ENCODE results near the gene DNPH1. TPM values are rescaled to one million over a fixed set of nuclear protein-coding genes. Genes with fewer than 3 reads are reported as not detected.

Gene DNPH1
- polyA plus RNA-seq, 2 donors: 62.3 to 115 TPM

- no peaks in the 10 kb centered on the region for H3K9me3 ChIP-seq (ENCODE audit: control insufficient read depth in 2 of 2, insufficient read depth in 1 of 2, low read depth in 1 of 2, low read length in 1 of 2)
- H3K27ac ChIP-seq (ENCODE audit: low read depth in 2 of 2, low read length in 1 of 2): no peak overlapping the region
- no peaks in the 10 kb centered on the region for H3K27me3 ChIP-seq (ENCODE audit: control insufficient read depth in 1 of 2, insufficient read depth in 2 of 2, low read length in 2 of 2)
- no peak overlapping the region for H3K4me3 ChIP-seq (ENCODE audit: low read depth in 1 of 2, low read length in 2 of 2)
- WGBS, 2 donors: 76 to 79% methylated on average over 17 of the region's 17 CpGs
- H3K36me3 ChIP-seq (ENCODE audit: control insufficient read depth in 2 of 2, insufficient read depth in 2 of 2, low read length in 1 of 2): no peaks in the 10 kb centered on the region
- H3K4me1 ChIP-seq (ENCODE audit: control insufficient read depth in 2 of 2, insufficient read depth in 2 of 2, low read length in 1 of 2): peaks cover 3 to 5% of the 10 kb centered on the region in 2 donors
Measured at GRCh38 chr6:43229803-43230620, 731 bp upstream of the DNPH1 start.

- 90 to 92% methylated on average over 11 of the region's 11 CpGs for WGBS, 2 donors
- H3K4me1 ChIP-seq (ENCODE audit: control insufficient read depth in 2 of 2, insufficient read depth in 2 of 2, low read length in 1 of 2): peaks cover 2 to 7% of the 10 kb centered on the region in 2 donors
Measured at GRCh38 chr6:43226192-43226851, 3.0 kb downstream of the DNPH1 start.

GRCh38 chr6:43223175-43223574 is 6.1 kb downstream of the DNPH1 start:
- Histone ChIP-seq H3K27me3 (ENCODE audit: control insufficient read depth in 1 of 2, insufficient read depth in 2 of 2, low read length in 2 of 2) (no peaks in the 10 kb centered on the region), H3K4me1 (ENCODE audit: control insufficient read depth in 2 of 2, insufficient read depth in 2 of 2, low read length in 1 of 2) (peaks cover 0 to 2% of the 10 kb centered on the region in 2 donors), H3K27ac (ENCODE audit: low read depth in 2 of 2, low read length in 1 of 2) (no peak overlapping the region), H3K4me3 (ENCODE audit: low read depth in 1 of 2, low read length in 2 of 2) (no peak overlapping the region), H3K9me3 (ENCODE audit: control insufficient read depth in 2 of 2, insufficient read depth in 1 of 2, low read depth in 1 of 2, low read length in 1 of 2) (no peaks in the 10 kb centered on the region), H3K36me3 (ENCODE audit: control insufficient read depth in 2 of 2, insufficient read depth in 2 of 2, low read length in 1 of 2) (peaks cover 7 to 34% of the 10 kb centered on the region in 2 donors)
- 85 to 90% methylated on average over 14 of the region's 14 CpGs for WGBS, 2 donors

More at GRCh38 chr6:43226192-43226851, 3.0 kb downstream of the DNPH1 start:
- no peak overlapping the region for H3K4me3 ChIP-seq (ENCODE audit: low read depth in 1 of 2, low read length in 2 of 2)
- H3K9me3 ChIP-seq (ENCODE audit: control insufficient read depth in 2 of 2, insufficient read depth in 1 of 2, low read depth in 1 of 2, low read length in 1 of 2): no peaks in the 10 kb centered on the region
- peaks cover 7 to 16% of the 10 kb centered on the region in 2 donors for H3K36me3 ChIP-seq (ENCODE audit: control insufficient read depth in 2 of 2, insufficient read depth in 2 of 2, low read length in 1 of 2)
- H3K27ac ChIP-seq (ENCODE audit: low read depth in 2 of 2, low read length in 1 of 2): no peak overlapping the region
- H3K27me3 ChIP-seq (ENCODE audit: control insufficient read depth in 1 of 2, insufficient read depth in 2 of 2, low read length in 2 of 2): no peaks in the 10 kb centered on the region

GRCh38 chr6:43222418-43223059 is 6.7 kb downstream of the DNPH1 start:
- H3K4me3 ChIP-seq (ENCODE audit: low read depth in 1 of 2, low read length in 2 of 2): no peak overlapping the region
- H3K4me1 ChIP-seq (ENCODE audit: control insufficient read depth in 2 of 2, insufficient read depth in 2 of 2, low read length in 1 of 2): peaks cover 0 to 2% of the 10 kb centered on the region in 2 donors
- 78 to 84% methylated on average over 15 of the region's 15 CpGs for WGBS, 2 donors
- no peaks in the 10 kb centered on the region for H3K9me3 ChIP-seq (ENCODE audit: control insufficient read depth in 2 of 2, insufficient read depth in 1 of 2, low read depth in 1 of 2, low read length in 1 of 2)
- H3K36me3 ChIP-seq (ENCODE audit: control insufficient read depth in 2 of 2, insufficient read depth in 2 of 2, low read length in 1 of 2): peaks cover 7 to 34% of the 10 kb centered on the region in 2 donors
- no peak overlapping the region for H3K27ac ChIP-seq (ENCODE audit: low read depth in 2 of 2, low read length in 1 of 2)
- H3K27me3 ChIP-seq (ENCODE audit: control insufficient read depth in 1 of 2, insufficient read depth in 2 of 2, low read length in 2 of 2): no peaks in the 10 kb centered on the region

GRCh38 chr6:43221046-43221972 is 8.0 kb downstream of the DNPH1 start:
- 68 to 77% methylated on average over 20 of the region's 20 CpGs for WGBS, 2 donors
- H3K36me3 ChIP-seq (ENCODE audit: control insufficient read depth in 2 of 2, insufficient read depth in 2 of 2, low read length in 1 of 2): peaks cover 7 to 39% of the 10 kb centered on the region in 2 donors

GRCh38 chr6:43220439-43220951 is 8.8 kb downstream of the DNPH1 start:
- H3K4me3 ChIP-seq (ENCODE audit: low read depth in 1 of 2, low read length in 2 of 2): no peak overlapping the region
- H3K9me3 ChIP-seq (ENCODE audit: control insufficient read depth in 2 of 2, insufficient read depth in 1 of 2, low read depth in 1 of 2, low read length in 1 of 2): no peaks in the 10 kb centered on the region
- peaks cover 7 to 47% of the 10 kb centered on the region in 2 donors for H3K36me3 ChIP-seq (ENCODE audit: control insufficient read depth in 2 of 2, insufficient read depth in 2 of 2, low read length in 1 of 2)
- H3K27me3 ChIP-seq (ENCODE audit: control insufficient read depth in 1 of 2, insufficient read depth in 2 of 2, low read length in 2 of 2): no peaks in the 10 kb centered on the region
- WGBS, 2 donors: 87 to 90% methylated on average over 16 of the region's 16 CpGs
- peaks cover 0 to 2% of the 10 kb centered on the region in 2 donors for H3K4me1 ChIP-seq (ENCODE audit: control insufficient read depth in 2 of 2, insufficient read depth in 2 of 2, low read length in 1 of 2)
- no peak overlapping the region for H3K27ac ChIP-seq (ENCODE audit: low read depth in 2 of 2, low read length in 1 of 2)

More at GRCh38 chr6:43221046-43221972, 8.0 kb downstream of the DNPH1 start:
- H3K4me1 ChIP-seq (ENCODE audit: control insufficient read depth in 2 of 2, insufficient read depth in 2 of 2, low read length in 1 of 2): peaks cover 0 to 2% of the 10 kb centered on the region in 2 donors
- no peaks in the 10 kb centered on the region for H3K9me3 ChIP-seq (ENCODE audit: control insufficient read depth in 2 of 2, insufficient read depth in 1 of 2, low read depth in 1 of 2, low read length in 1 of 2)
- H3K27ac ChIP-seq (ENCODE audit: low read depth in 2 of 2, low read length in 1 of 2): no peak overlapping the region
- H3K27me3 ChIP-seq (ENCODE audit: control insufficient read depth in 1 of 2, insufficient read depth in 2 of 2, low read length in 2 of 2): no peaks in the 10 kb centered on the region
- no peak overlapping the region for H3K4me3 ChIP-seq (ENCODE audit: low read depth in 1 of 2, low read length in 2 of 2)

GRCh38 chr6:43219814-43220213 is 9.5 kb downstream of the DNPH1 start:
- peaks cover 7 to 52% of the 10 kb centered on the region in 2 donors for H3K36me3 ChIP-seq (ENCODE audit: control insufficient read depth in 2 of 2, insufficient read depth in 2 of 2, low read length in 1 of 2)
- H3K4me1 ChIP-seq (ENCODE audit: control insufficient read depth in 2 of 2, insufficient read depth in 2 of 2, low read length in 1 of 2): peaks cover 0 to 2% of the 10 kb centered on the region in 2 donors
- WGBS, 2 donors: 88 to 93% methylated on average over 7 of the region's 7 CpGs
- H3K9me3 ChIP-seq (ENCODE audit: control insufficient read depth in 2 of 2, insufficient read depth in 1 of 2, low read depth in 1 of 2, low read length in 1 of 2): no peaks in the 10 kb centered on the region
- no peak overlapping the region for H3K27ac ChIP-seq (ENCODE audit: low read depth in 2 of 2, low read length in 1 of 2)
- H3K27me3 ChIP-seq (ENCODE audit: control insufficient read depth in 1 of 2, insufficient read depth in 2 of 2, low read length in 2 of 2): no peaks in the 10 kb centered on the region
- no peak overlapping the region for H3K4me3 ChIP-seq (ENCODE audit: low read depth in 1 of 2, low read length in 2 of 2)

- Histone ChIP-seq H3K4me1 (ENCODE audit: control insufficient read depth in 2 of 2, insufficient read depth in 2 of 2, low read length in 1 of 2) (peaks cover 0 to 2% of the 10 kb centered on the region in 2 donors), H3K9me3 (ENCODE audit: control insufficient read depth in 2 of 2, insufficient read depth in 1 of 2, low read depth in 1 of 2, low read length in 1 of 2) (no peaks in the 10 kb centered on the region), H3K4me3 (ENCODE audit: low read depth in 1 of 2, low read length in 2 of 2) (no peak overlapping the region), H3K27ac (ENCODE audit: low read depth in 2 of 2, low read length in 1 of 2) (no peak overlapping the region), H3K36me3 (ENCODE audit: control insufficient read depth in 2 of 2, insufficient read depth in 2 of 2, low read length in 1 of 2) (peaks cover 7 to 52% of the 10 kb centered on the region in 2 donors), H3K27me3 (ENCODE audit: control insufficient read depth in 1 of 2, insufficient read depth in 2 of 2, low read length in 2 of 2) (no peaks in the 10 kb centered on the region)
- WGBS, 2 donors: 96 to 98% methylated on average over 3 of the region's 3 CpGs
Measured at GRCh38 chr6:43219119-43219518, 10.2 kb downstream of the DNPH1 start.

Measured in esophagus (tissue), 2 donors.